Heart left ventricle (tissue), 13 donors: ENCODE data around the gene IGSF9.

Experiments
- POLR2A ChIP-seq, 2 donors: fragments of 450-650 bp; IDR thresholded peaks; one replicate each; pipeline ENCODE4 v1.6.1; 2017; ENCODE audit warnings: antibody characterized with exemption in 2 of 2, mild to moderate bottlenecking in 2 of 2, moderate library complexity in 2 of 2
- TF ChIP-seq, protein P1 (sequence below), 12 donors: fragments of 200-600 bp; sonication (generic) in 4 of 12; IDR thresholded peaks; one replicate each; pipeline versions ENCODE4 v1.5.0 to v1.8.0; 2018 to 2022; ENCODE audit warnings: antibody characterized with exemption in 12 of 12, mild to moderate bottlenecking in 5 of 12
- donor health status: ischemic (EF 13 %, LVEDD 7.1; RV severe dilation, severe dysfunction).
- donor health status: DM: no; HTN: yes; CAD: no.
- donor health status: DM: no; HTN: no; CAD: no.
- donor health status: ischemic (EF 25% LVEDD 6.9; RV normal size, moderate dysfunction).
- donor health status: ischemic (EF 25% LVEDD 5.7; RV mildly dilated, moderate dysfunction).
- donor health status: ischemic (EF 35%, LVEDD 5.7; RV mildly dilated, moderate dysfunction).
- donor health status: nonischemic (EF 11% LVEDD 7.7; RV severe dilation, severe dysfunction).
- donor health status: DM: yes; HTN: yes; CAD: no.
- donor health status: PGD.
- donor health status: ischemic (EF 29% LVEDD 5.4; RV normal size, mild dysfunction).
- donor health status: nonischemic (EF 23%, LVEDD 6.1; RV moderate dilation, normal function).

DNA sequence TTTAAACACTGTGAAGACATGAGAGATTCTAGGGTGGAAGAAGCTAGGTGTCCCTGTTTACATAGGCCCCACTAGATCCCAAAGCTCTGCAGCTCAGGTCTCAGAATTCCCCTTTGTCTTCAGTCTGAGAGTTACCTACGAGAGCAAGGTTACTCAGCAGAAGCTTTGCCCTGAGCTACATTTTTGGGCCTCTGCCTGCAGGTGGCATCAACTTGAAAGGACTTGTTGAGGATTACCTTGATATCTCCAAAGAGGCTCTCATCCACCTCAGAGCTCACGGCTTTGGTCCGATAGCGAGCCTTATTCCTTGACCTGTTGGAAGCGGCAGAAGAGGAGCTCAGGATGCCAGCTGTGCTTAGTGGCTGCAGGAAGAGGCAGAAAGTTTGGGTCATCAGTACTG, 52.5 kb downstream of the IGSF9 start:
- TF ChIP-seq, protein P1, sequence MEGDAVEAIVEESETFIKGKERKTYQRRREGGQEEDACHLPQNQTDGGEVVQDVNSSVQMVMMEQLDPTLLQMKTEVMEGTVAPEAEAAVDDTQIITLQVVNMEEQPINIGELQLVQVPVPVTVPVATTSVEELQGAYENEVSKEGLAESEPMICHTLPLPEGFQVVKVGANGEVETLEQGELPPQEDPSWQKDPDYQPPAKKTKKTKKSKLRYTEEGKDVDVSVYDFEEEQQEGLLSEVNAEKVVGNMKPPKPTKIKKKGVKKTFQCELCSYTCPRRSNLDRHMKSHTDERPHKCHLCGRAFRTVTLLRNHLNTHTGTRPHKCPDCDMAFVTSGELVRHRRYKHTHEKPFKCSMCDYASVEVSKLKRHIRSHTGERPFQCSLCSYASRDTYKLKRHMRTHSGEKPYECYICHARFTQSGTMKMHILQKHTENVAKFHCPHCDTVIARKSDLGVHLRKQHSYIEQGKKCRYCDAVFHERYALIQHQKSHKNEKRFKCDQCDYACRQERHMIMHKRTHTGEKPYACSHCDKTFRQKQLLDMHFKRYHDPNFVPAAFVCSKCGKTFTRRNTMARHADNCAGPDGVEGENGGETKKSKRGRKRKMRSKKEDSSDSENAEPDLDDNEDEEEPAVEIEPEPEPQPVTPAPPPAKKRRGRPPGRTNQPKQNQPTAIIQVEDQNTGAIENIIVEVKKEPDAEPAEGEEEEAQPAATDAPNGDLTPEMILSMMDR (IDR thresholded peaks at IDR 0.05): no peak
- no peak for TF ChIP-seq POLR2A (IDR thresholded peaks at IDR 0.05)
